Frontal cortex (tissue), 4 donors: ENCODE measurements around the gene IL11. TPM values are rescaled to one million over a fixed set of nuclear protein-coding genes. Genes with fewer than 3 reads are reported as not detected.

Experiments used
- DNase-seq, 2 donors: peaks; one replicate each; pipeline ENCODE4 v3.0.0; 2012; ENCODE audit warnings: low spot score in 2 of 2
- FAIRE-seq: peaks from 2 replicates; lab custom pipeline; 2012; peaks lifted over from hg19 to GRCh38; lab: Jason Lieb, UNC
- total RNA-seq: library from RNA; depleted of rRNA; stranded (reverse); fragments of >200 nt; gene quantifications from one replicate; pipeline ENCODE4 v1.2.3, GENCODE V29; 2014
- donor health status: control.
- donor health status: control.
- donor health status: control.

The IL11 gene
- total RNA-seq, 1 donor from 2014 or later = 0.41 TPM

GRCh38 chr19:55391702-55392615, 21.7 kb upstream of the IL11 start:
- DNase-seq (no peak), FAIRE-seq (no peak)

- no peak for FAIRE-seq
Observed at GRCh38 chr19:55391191-55391670, 21.0 kb upstream of the IL11 start.

GRCh38 chr19:55390461-55390880, 20.2 kb upstream of the IL11 start:
- FAIRE-seq (no peak), DNase-seq (no peak)

More at GRCh38 chr19:55391191-55391670, 21.0 kb upstream of the IL11 start:
- no peak for DNase-seq

- DNase-seq (no peak), FAIRE-seq (no peak)
Observed at GRCh38 chr19:55389386-55390317, 19.4 kb upstream of the IL11 start.

GRCh38 chr19:55387736-55388497, 17.7 kb upstream of the IL11 start:
- FAIRE-seq (no peak), DNase-seq (no peak)

- FAIRE-seq = no peak
- DNase-seq = no peak
Observed at GRCh38 chr19:55386493-55386971, 16.3 kb upstream of the IL11 start.

GRCh38 chr19:55385724-55386492, 15.6 kb upstream of the IL11 start, which contains the start of gene RPL28:
Gene RPL28 (plus strand): TSS chr19:55385932. CDS start chr19:55386358, 426 bp downstream.
- FAIRE-seq (peak; percentile 64), DNase-seq (peak; percentile 97)

- DNase-seq (peak; percentile 85 to 94), FAIRE-seq (no peak)
Observed at GRCh38 chr19:55384920-55385723, 14.9 kb upstream of the IL11 start.

GRCh38 chr19:55384131-55384919, 14.1 kb upstream of the IL11 start, which contains the start of gene TMEM238:
Gene TMEM238 (minus strand): TSS chr19:55384292. CDS start chr19:55384259, 33 bp downstream.
- DNase-seq (no peak), FAIRE-seq (no peak)

GRCh38 chr19:55383279-55384130, 13.2 kb upstream of the IL11 start:
- FAIRE-seq (no peak), DNase-seq (peak; percentile 82 to 88)

- FAIRE-seq (no peak), DNase-seq (no peak)
Observed at GRCh38 chr19:55382522-55383054, 12.3 kb upstream of the IL11 start.

- no peak for DNase-seq
- no peak for FAIRE-seq
Observed at GRCh38 chr19:55382013-55382412, 11.8 kb upstream of the IL11 start.

- no peak for FAIRE-seq
Observed at GRCh38 chr19:55379174-55379573, 8.9 kb upstream of the IL11 start.

GRCh38 chr19:55377356-55378131, 7.3 kb upstream of the IL11 start:
- no peak for DNase-seq
- no peak for FAIRE-seq

More at GRCh38 chr19:55379174-55379573, 8.9 kb upstream of the IL11 start:
- DNase-seq = no peak
